Endodermal cell (in vitro differentiated cells): ENCODE data around the gene SRPX. TPM values are rescaled to one million over a fixed set of nuclear protein-coding genes. Genes with fewer than 3 reads are reported as not detected.

Experiments used
- DNase-seq: peaks from one replicate; pipeline ENCODE4 v3.0.0-alpha.2; 2017
- H3K27ac ChIP-seq: 2 replicates; pipeline ENCODE4 v1.5.1; 2013; ENCODE audit warnings: mild to moderate bottlenecking, low read depth, low read length, moderate library complexity
- H3K27me3 ChIP-seq: 2 replicates; pipeline ENCODE4 v1.6.1; 2013; ENCODE audit warnings: mild to moderate bottlenecking, low read length, moderate library complexity; ENCODE audit not compliant: insufficient read depth, control insufficient read depth, poor library complexity, severe bottlenecking
- H3K36me3 ChIP-seq: 2 replicates; pipeline ENCODE4 v1.7.0; 2013; ENCODE audit warnings: mild to moderate bottlenecking, low read length, moderate library complexity; ENCODE audit not compliant: control insufficient read depth, insufficient read depth
- H3K4me1 ChIP-seq: one replicate; pipeline ENCODE4 v1.7.0; 2013; ENCODE audit warnings: low read length; ENCODE audit not compliant: control insufficient read depth, insufficient read depth
- H3K4me3 ChIP-seq: 2 replicates; pipeline ENCODE4 v1.5.1; 2013; ENCODE audit warnings: mild to moderate bottlenecking, low read length, moderate library complexity
- H3K9ac ChIP-seq: 2 replicates; pipeline ENCODE4 v1.6.1; 2013; ENCODE audit warnings: mild to moderate bottlenecking, low read length, moderate library complexity; ENCODE audit not compliant: poor library complexity, severe bottlenecking; ENCODE audit errors: extremely low read depth
- H3K9me3 ChIP-seq: 2 replicates; pipeline ENCODE4 v1.6.1; 2013; ENCODE audit warnings: mild to moderate bottlenecking, low read length, moderate library complexity; ENCODE audit not compliant: control insufficient read depth
- H3K27ac Mint-ChIP-seq: 2 replicates; pipeline ENCODE4 v1.8.0; 2020; ENCODE audit warnings: mixed read lengths
- H3K27me3 Mint-ChIP-seq: 2 replicates; pipeline ENCODE4 v1.8.0; 2021; ENCODE audit warnings: mild to moderate bottlenecking, mixed read lengths; ENCODE audit not compliant: insufficient read depth
- H3K36me3 Mint-ChIP-seq: 2 replicates; pipeline ENCODE4 v1.8.0; 2020; ENCODE audit warnings: low read depth, mixed read lengths
- H3K4me1 Mint-ChIP-seq: 2 replicates; pipeline ENCODE4 v1.8.0; 2020; ENCODE audit warnings: mixed read lengths
- H3K4me3 Mint-ChIP-seq: 2 replicates; pipeline ENCODE4 v1.8.0; 2020; ENCODE audit warnings: mild to moderate bottlenecking, moderate library complexity, mixed read lengths
- H3K9me3 Mint-ChIP-seq: 2 replicates; pipeline ENCODE4 v1.8.0; 2020; ENCODE audit warnings: mild to moderate bottlenecking, mixed read lengths
- CTCF ChIP-seq: fragments of 200-600 bp; sonication (generic); conservative IDR thresholded peaks from 2 replicates; pipeline ENCODE4 v1.5.0; 2021; ENCODE audit warnings: antibody characterized with exemption, mild to moderate bottlenecking
- WGBS, 2 experiments: methylation state at CpG; one replicate each; pipeline versions ENCODE4 v1.1.5 to v1.1.7; 2013; ENCODE audit warnings: missing lambda C conversion rate in 2 of 2, mixed read lengths in 1 of 2; ENCODE audit not compliant: insufficient coverage in 1 of 2, insufficient read length in 1 of 2; 5-methylcytosine and 5-hydroxymethylcytosine counted together
- total RNA-seq, 2 donors: library from RNA; stranded (reverse); fragmentation: NEBNext Ultra II Directional in 1 of 2; extraction: Animal tissue kit (Norgen Biotek cat#: 25700) in 1 of 2; gene quantifications; 2 replicates in 1 of 2; 3 replicates in 1 of 2; pipeline ENCODE4 v1.2.1, GENCODE V29; 2021

The SRPX gene
- total RNA-seq, 2 donors from 2014 or later = 1.8 to 3.4 TPM

- no peak overlapping the region for H3K9ac ChIP-seq
- H3K4me3 ChIP-seq = no peak overlapping the region
- no peaks in the 10 kb centered on the region for H3K4me1 ChIP-seq
- Mint-ChIP-seq H3K4me1 (no peaks in the 10 kb centered on the region), H3K27me3 (no peaks in the 10 kb centered on the region), H3K27ac (no peak overlapping the region), H3K4me3 (no peak overlapping the region), H3K36me3 (no peaks in the 10 kb centered on the region), H3K9me3 (peaks cover 38% of the 10 kb centered on the region)
- TF ChIP-seq CTCF = no peak
- 94% methylated on average over 5 of the region's 6 CpGs; no CpG with 5 or more reads in 1 of the 2 experiments for WGBS, 2 experiments
- no peaks in the 10 kb centered on the region for H3K36me3 ChIP-seq
- H3K27me3 ChIP-seq = no peaks in the 10 kb centered on the region
- no peak for DNase-seq
- H3K9me3 ChIP-seq = no peaks in the 10 kb centered on the region
- no peak overlapping the region for H3K27ac ChIP-seq
These were observed 16.4 kb upstream of the SRPX start for GRCh38 chrX:38236901-38237615.

GRCh38 chrX:38233891-38234667, 13.4 kb upstream of the SRPX start:
- Mint-ChIP-seq H3K4me3 (no peak overlapping the region), H3K9me3 (peaks cover 50% of the 10 kb centered on the region)
- WGBS, 2 experiments = 92 to 100% methylated on average over 3 of the region's 3 CpGs

More at GRCh38 chrX:38233891-38234667, 13.4 kb upstream of the SRPX start:
- Histone ChIP-seq H3K4me1 (no peaks in the 10 kb centered on the region), H3K27ac (no peak overlapping the region), H3K27me3 (no peaks in the 10 kb centered on the region), H3K9me3 (no peaks in the 10 kb centered on the region), H3K36me3 (no peaks in the 10 kb centered on the region), H3K9ac (no peak overlapping the region), H3K4me3 (no peak overlapping the region)
- DNase-seq = no peak
- Mint-ChIP-seq H3K4me1 (no peaks in the 10 kb centered on the region), H3K27me3 (no peaks in the 10 kb centered on the region), H3K27ac (no peak overlapping the region), H3K36me3 (no peaks in the 10 kb centered on the region)
- TF ChIP-seq CTCF = no peak
